ENCODE results near the gene PVALB. TPM values are rescaled to one million over a fixed set of nuclear protein-coding genes. Genes with fewer than 3 reads are reported as not detected.

PVALB gene
- total RNA-seq, 2 donors from 2014 or later = not detected

DNA sequence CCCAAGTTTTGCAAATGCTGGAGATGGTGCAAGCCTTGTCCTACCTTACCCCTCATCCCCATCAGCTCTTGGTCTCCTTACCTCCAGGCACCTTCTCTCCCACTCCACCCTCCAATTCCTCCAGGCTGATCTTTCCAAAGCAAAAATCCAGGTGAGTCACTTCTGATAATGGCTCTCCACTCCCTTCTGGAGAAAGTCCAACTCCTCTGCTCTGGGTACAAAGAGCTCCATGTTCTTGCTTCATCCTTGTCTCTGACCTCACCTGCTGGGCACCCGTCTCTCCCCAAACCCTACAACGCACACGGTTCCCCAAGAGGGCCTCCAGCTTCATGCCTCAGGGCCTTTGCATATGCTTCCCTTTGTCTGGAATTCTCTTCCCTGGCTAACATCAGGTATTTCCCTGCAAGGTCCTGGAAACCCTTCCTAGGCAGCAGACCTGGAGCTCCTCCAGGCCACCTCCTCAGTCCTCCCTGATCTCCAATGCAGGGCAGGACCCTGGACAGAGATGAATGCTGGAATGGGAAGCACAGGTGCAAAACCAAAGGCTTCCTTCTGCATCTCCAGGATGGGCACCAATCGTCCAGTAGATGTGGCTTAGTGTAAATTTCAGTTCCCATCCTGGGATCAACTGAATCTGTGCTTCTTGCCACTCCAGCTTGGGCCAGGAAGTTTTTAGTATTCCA lies 63.6 kb downstream of the PVALB start:
- no peaks in the 10 kb centered on the region for H3K4me1 ChIP-seq
- H3K27me3 ChIP-seq = no peaks in the 10 kb centered on the region
- no peak overlapping the region for H3K27ac ChIP-seq
- no peaks in the 10 kb centered on the region for H3K9me3 ChIP-seq
- DNase-seq (ENCODE audit: low spot score) = no peak
- H3K36me3 ChIP-seq = no peaks in the 10 kb centered on the region
- H3K4me3 ChIP-seq = no peak overlapping the region
- TF ChIP-seq, protein P1, sequence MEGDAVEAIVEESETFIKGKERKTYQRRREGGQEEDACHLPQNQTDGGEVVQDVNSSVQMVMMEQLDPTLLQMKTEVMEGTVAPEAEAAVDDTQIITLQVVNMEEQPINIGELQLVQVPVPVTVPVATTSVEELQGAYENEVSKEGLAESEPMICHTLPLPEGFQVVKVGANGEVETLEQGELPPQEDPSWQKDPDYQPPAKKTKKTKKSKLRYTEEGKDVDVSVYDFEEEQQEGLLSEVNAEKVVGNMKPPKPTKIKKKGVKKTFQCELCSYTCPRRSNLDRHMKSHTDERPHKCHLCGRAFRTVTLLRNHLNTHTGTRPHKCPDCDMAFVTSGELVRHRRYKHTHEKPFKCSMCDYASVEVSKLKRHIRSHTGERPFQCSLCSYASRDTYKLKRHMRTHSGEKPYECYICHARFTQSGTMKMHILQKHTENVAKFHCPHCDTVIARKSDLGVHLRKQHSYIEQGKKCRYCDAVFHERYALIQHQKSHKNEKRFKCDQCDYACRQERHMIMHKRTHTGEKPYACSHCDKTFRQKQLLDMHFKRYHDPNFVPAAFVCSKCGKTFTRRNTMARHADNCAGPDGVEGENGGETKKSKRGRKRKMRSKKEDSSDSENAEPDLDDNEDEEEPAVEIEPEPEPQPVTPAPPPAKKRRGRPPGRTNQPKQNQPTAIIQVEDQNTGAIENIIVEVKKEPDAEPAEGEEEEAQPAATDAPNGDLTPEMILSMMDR (IDR thresholded peaks at IDR 0.05) = no peak

Other genes with a start within 250 kb of the PVALB start
- gene CACNG2, start 113.3 kb downstream of the PVALB start, total RNA-seq = not detected
- 10 to 100 TPM; 15.6 to 16.8 TPM for gene IFT27, start 40.9 kb downstream of the PVALB start, total RNA-seq
- 1 to 10 TPM; 3.9 to 7.0 TPM for gene NCF4, start 44.0 kb upstream of the PVALB start, total RNA-seq
- gene CSF2RB, start 96.6 kb upstream of the PVALB start, total RNA-seq = 1 to 10 TPM; 1.8 to 4.2 TPM
- gene TST, start 202.4 kb upstream of the PVALB start, total RNA-seq = 10 to 100 TPM; 55.0 to 82.1 TPM
- 100 to 1,000 TPM; 102 to 116 TPM for gene MPST, start 202.7 kb upstream of the PVALB start, total RNA-seq
- gene KCTD17, start 234.7 kb upstream of the PVALB start, total RNA-seq = 10 to 100 TPM; 44.9 to 54.8 TPM